ENCODE measurements around the gene PITPNM2. TPM values are rescaled to one million over a fixed set of nuclear protein-coding genes. Genes with fewer than 3 reads are reported as not detected.

PITPNM2 gene
- total RNA-seq, 1 experiment from 2014 or later = 15.2 TPM

GRCh38 chr12:123180171-123180570 lies 29.3 kb upstream of the PITPNM2 start:
- Histone ChIP-seq H3K9me3 (ENCODE audit: control insufficient read depth in 1 of 2, insufficient read depth in 1 of 2, low read depth in 1 of 2, low read length in 2 of 2) (no peaks in the 10 kb centered on the region), H3K4me3 (replicated peaks in 1 of 2; ENCODE audit: low read depth in 1 of 2, low read length in 2 of 2) (no peak overlapping the region), H3K27ac (ENCODE audit: low read depth, low read length) (no peak overlapping the region), H3K9me2 (ENCODE audit: insufficient read depth) (no peaks in the 10 kb centered on the region), H3K4me2 (ENCODE audit: low read length) (no peak overlapping the region), H3K79me2 (ENCODE audit: insufficient read depth, low read length) (no peaks in the 10 kb centered on the region), H4K20me1 (ENCODE audit: insufficient read depth) (no peaks in the 10 kb centered on the region), H3K36me3 (ENCODE audit: control insufficient read depth in 1 of 2, insufficient read depth in 2 of 2, low read length in 2 of 2) (peaks cover 19% of the 10 kb centered on the region in 2 experiments; a peak in 3 of 4 replicates), H3K9ac (ENCODE audit: low read length) (no peak overlapping the region), H3K27me3 (ENCODE audit: insufficient read depth, low read length) (no peaks in the 10 kb centered on the region), H3K4me1 (ENCODE audit: control insufficient read depth in 1 of 2, insufficient read depth in 2 of 2, low read length in 2 of 2) (no peaks in the 10 kb centered on the region), H2AFZ (ENCODE audit: low read depth, low read length, poor library complexity, severe bottlenecking) (no peak overlapping the region)
- ChIA-PET POLR2A (no interaction called here), RAD21 (ENCODE audit: low non-redundant PET in 1 of 2, low total read pairs in 2 of 2, uncharacterized antibody in 2 of 2, unreplicated experiment in 2 of 2) (no interaction called here), CTCF (no interaction called here)
- intact Hi-C loops (cut with micrococcal nuclease) = no loop called here
- TF ChIP-seq CBX3 (IDR thresholded peaks at IDR 0.05; ENCODE audit: low read depth) (no peak), EZH2phosphoT487 (IDR thresholded peaks at IDR 0.05; ENCODE audit: borderline replicate concordance) (no peak), ZBTB33 (IDR thresholded peaks at IDR 0.05; ENCODE audit: extremely low read depth, insufficient replicate concordance, low read length) (no peak)
- BruUV-seq (replicated peaks) = no TSS peak
- DNase-seq (ENCODE audit: low read depth, low spot score) (no peak), ATAC-seq (no peak)

DNA sequence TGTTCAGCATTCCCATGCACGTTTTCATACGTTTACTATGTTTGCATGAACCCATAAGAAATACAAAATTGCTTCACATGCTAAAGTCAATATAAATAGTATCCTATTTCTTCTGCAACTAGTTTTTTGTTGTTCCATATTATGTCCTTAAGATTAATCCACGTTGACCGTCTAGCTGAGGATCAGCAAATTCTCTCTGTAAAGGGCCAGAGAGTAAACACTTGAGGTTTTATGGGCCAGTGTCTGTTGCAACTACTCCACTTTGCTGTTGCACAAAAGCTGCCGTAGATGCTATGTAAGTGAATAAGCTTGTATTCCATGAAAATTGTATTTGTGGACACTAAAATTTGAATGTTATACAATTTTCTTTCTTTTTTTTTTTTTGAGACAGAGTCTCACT lies 21.1 kb upstream of the PITPNM2 start:
- Histone ChIP-seq H3K27ac (ENCODE audit: low read depth, low read length) (no peak overlapping the region), H4K20me1 (ENCODE audit: insufficient read depth) (no peaks in the 10 kb centered on the region), H3K9ac (ENCODE audit: low read length) (no peak overlapping the region), H3K27me3 (ENCODE audit: insufficient read depth, low read length) (no peaks in the 10 kb centered on the region), H3K4me2 (ENCODE audit: low read length) (no peak overlapping the region), H3K4me1 (ENCODE audit: control insufficient read depth in 1 of 2, insufficient read depth in 2 of 2, low read length in 2 of 2) (no peaks in the 10 kb centered on the region), H2AFZ (ENCODE audit: low read depth, low read length, poor library complexity, severe bottlenecking) (no peak overlapping the region), H3K4me3 (replicated peaks in 1 of 2; ENCODE audit: low read depth in 1 of 2, low read length in 2 of 2) (no peak overlapping the region), H3K36me3 (ENCODE audit: control insufficient read depth in 1 of 2, insufficient read depth in 2 of 2, low read length in 2 of 2) (peaks cover 13 to 18% of the 10 kb centered on the region in 2 experiments; a peak in 3 of 4 replicates), H3K79me2 (ENCODE audit: insufficient read depth, low read length) (no peaks in the 10 kb centered on the region), H3K9me3 (ENCODE audit: control insufficient read depth in 1 of 2, insufficient read depth in 1 of 2, low read depth in 1 of 2, low read length in 2 of 2) (no peaks in the 10 kb centered on the region), H3K9me2 (ENCODE audit: insufficient read depth) (no peaks in the 10 kb centered on the region)
- ATAC-seq (no peak), DNase-seq (ENCODE audit: low read depth, low spot score) (no peak)
- TF ChIP-seq CBX3 (IDR thresholded peaks at IDR 0.05; ENCODE audit: low read depth) = no peak
- no peak for TF ChIP-seq TCF7L2 (IDR thresholded peaks at IDR 0.05; ENCODE audit: borderline replicate concordance, extremely low read depth, insufficient read depth, insufficient read length)
- TF ChIP-seq ELF1 (IDR thresholded peaks at IDR 0.05; ENCODE audit: borderline replicate concordance, low read depth) = no peak
- ChIA-PET CTCF (no interaction called here), POLR2A (no interaction called here), RAD21 (ENCODE audit: low non-redundant PET in 1 of 2, low total read pairs in 2 of 2, uncharacterized antibody in 2 of 2, unreplicated experiment in 2 of 2) (no interaction called here)
- no TSS peak for BruUV-seq (replicated peaks)
- intact Hi-C loops (cut with micrococcal nuclease) = no loop called here

All from HCT116 (cell line).